NB4 (cell line): ENCODE results near the gene KCNA2.

ENCODE experiments used
- DNase-seq: peaks from one replicate; pipeline ENCODE4 v3.0.0; 2010; ENCODE audit warnings: low read depth
- H3K4me3 ChIP-seq: one replicate; pipeline ENCODE4 v1.5.1; 2011; ENCODE audit warnings: mild to moderate bottlenecking, low read depth, low read length, moderate library complexity
- CTCF ChIP-seq: IDR thresholded peaks from one replicate; pipeline ENCODE4 v1.5.1; 2012; ENCODE audit warnings: low read depth, low read length
- MAX ChIP-seq: IDR thresholded peaks from 2 replicates; pipeline ENCODE4 v1.6.1; 2011; ENCODE audit warnings: low read depth, low read length
- MYC ChIP-seq: IDR thresholded peaks from 2 replicates; pipeline ENCODE4 v1.6.1; 2011; ENCODE audit warnings: low read depth, low read length
- POLR2A ChIP-seq: IDR thresholded peaks from 2 replicates; pipeline ENCODE4 v1.6.1; 2011; ENCODE audit warnings: mild to moderate bottlenecking; ENCODE audit not compliant: insufficient read length; ENCODE audit errors: extremely low read depth

The KCNA2 gene

GRCh38 chr1:110596312-110596711 is 9.8 kb downstream of the KCNA2 start:
- no peak for DNase-seq
- TF ChIP-seq CTCF (no peak), MYC (no peak), MAX (no peak), POLR2A (no peak)
- H3K4me3 ChIP-seq: no peak overlapping the region

- DNase-seq: no peak
- TF ChIP-seq CTCF (no peak), POLR2A (no peak), MYC (no peak), MAX (no peak)
- H3K4me3 ChIP-seq: no peak overlapping the region
Measured at GRCh38 chr1:110595353-110595710, 10.8 kb downstream of the KCNA2 start.

GRCh38 chr1:110594456-110595352 is 11.5 kb downstream of the KCNA2 start:
- no peak for DNase-seq
- H3K4me3 ChIP-seq: no peak overlapping the region
- no peak for TF ChIP-seq MYC

GRCh38 chr1:110593902-110594301 is 12.3 kb downstream of the KCNA2 start:
- TF ChIP-seq CTCF (no peak), POLR2A (no peak), MYC (no peak), MAX (no peak)
- DNase-seq: no peak
- H3K4me3 ChIP-seq: no peak overlapping the region

GRCh38 chr1:110591956-110592355 is 14.2 kb downstream of the KCNA2 start:
- no peak overlapping the region for H3K4me3 ChIP-seq
- no peak for DNase-seq
- TF ChIP-seq MYC: no peak
- no peak for TF ChIP-seq POLR2A
- no peak for TF ChIP-seq CTCF
- no peak for TF ChIP-seq MAX

- TF ChIP-seq MAX (no peak), MYC (no peak), POLR2A (no peak), CTCF (no peak)
Measured at GRCh38 chr1:110588991-110589390, 17.2 kb downstream of the KCNA2 start.

More at GRCh38 chr1:110588991-110589390, 17.2 kb downstream of the KCNA2 start:
- H3K4me3 ChIP-seq: no peak overlapping the region
- DNase-seq: no peak
